Measurements from ENCODE around the gene RNF141. TPM values are rescaled to one million over a fixed set of nuclear protein-coding genes. Genes with fewer than 3 reads are reported as not detected.

RNF141 gene
- total RNA-seq, 2 donors from 2014 or later: 20.2 to 23.1 TPM

GRCh38 chr11:10558288-10558687 is 17.3 kb upstream of the RNF141 start:
- no peak for TF ChIP-seq POLR2A (IDR thresholded peaks at IDR 0.05)
- TF ChIP-seq CTCF (IDR thresholded peaks at IDR 0.05): no peak
- H3K27ac ChIP-seq: no peak overlapping the region
- no peaks in the 10 kb centered on the region for H3K27me3 ChIP-seq
- DNase-seq (no peak), ATAC-seq (no peak)
- WGBS, 2 donors: 71 to 76% methylated on average over 3 of the region's 3 CpGs
- H3K4me1 ChIP-seq: no peaks in the 10 kb centered on the region
- intact Hi-C loops (cut with DNase I): no loop called here
- H3K36me3 ChIP-seq (replicated peaks in 1 of 2; ENCODE audit: insufficient read depth in 1 of 2, low read depth in 2 of 2): no peaks in the 10 kb centered on the region
- H3K9me3 ChIP-seq: no peaks in the 10 kb centered on the region
- H3K4me3 ChIP-seq: no peak overlapping the region

- Histone ChIP-seq H3K9me3 (no peaks in the 10 kb centered on the region), H3K27me3 (no peaks in the 10 kb centered on the region), H3K27ac (no peak overlapping the region), H3K4me1 (no peaks in the 10 kb centered on the region), H3K4me3 (no peak overlapping the region), H3K36me3 (replicated peaks in 1 of 2; ENCODE audit: insufficient read depth in 1 of 2, low read depth in 2 of 2) (no peaks in the 10 kb centered on the region)
- WGBS, 2 donors: 29 to 57% methylated on average over 1 of the region's 1 CpG
- DNase-seq (no peak), ATAC-seq (no peak)
- intact Hi-C loops (cut with DNase I): no loop called here
- TF ChIP-seq POLR2A (IDR thresholded peaks at IDR 0.05): no peak
- TF ChIP-seq CTCF (IDR thresholded peaks at IDR 0.05): no peak
These were observed 15.6 kb upstream of the RNF141 start for GRCh38 chr11:10556590-10556989.

- intact Hi-C loops (cut with DNase I): no loop called here
- H3K9me3 ChIP-seq: no peaks in the 10 kb centered on the region
- no peak for DNase-seq
- WGBS, 2 donors: 87 to 93% methylated on average over 3 of the region's 3 CpGs
- H3K27me3 ChIP-seq: no peaks in the 10 kb centered on the region
- no peaks in the 10 kb centered on the region for H3K4me1 ChIP-seq
- TF ChIP-seq CTCF (IDR thresholded peaks at IDR 0.05): no peak
- no peak for TF ChIP-seq POLR2A (IDR thresholded peaks at IDR 0.05)
- ATAC-seq: no peak
- H3K36me3 ChIP-seq (replicated peaks in 1 of 2; ENCODE audit: insufficient read depth in 1 of 2, low read depth in 2 of 2): no peaks in the 10 kb centered on the region
- H3K27ac ChIP-seq: no peak overlapping the region
- H3K4me3 ChIP-seq: no peak overlapping the region
These were observed 10.9 kb upstream of the RNF141 start for GRCh38 chr11:10551845-10552352.

GRCh38 chr11:10551290-10551592 is 10.3 kb upstream of the RNF141 start:
- no peak overlapping the region for H3K27ac ChIP-seq
- no peaks in the 10 kb centered on the region for H3K27me3 ChIP-seq
- ATAC-seq: no peak
- 66 to 83% methylated on average over 4 of the region's 4 CpGs for WGBS, 2 donors
- no peaks in the 10 kb centered on the region for H3K9me3 ChIP-seq
- intact Hi-C loops (cut with DNase I): no loop called here
- TF ChIP-seq POLR2A (IDR thresholded peaks at IDR 0.05) (no peak), CTCF (IDR thresholded peaks at IDR 0.05) (no peak)
- H3K4me1 ChIP-seq: no peaks in the 10 kb centered on the region
- DNase-seq: no peak
- no peak overlapping the region for H3K4me3 ChIP-seq
- H3K36me3 ChIP-seq (replicated peaks in 1 of 2; ENCODE audit: insufficient read depth in 1 of 2, low read depth in 2 of 2): no peaks in the 10 kb centered on the region

GRCh38 chr11:10550503-10551289 is 9.7 kb upstream of the RNF141 start:
- H3K27ac ChIP-seq: no peak overlapping the region
- H3K9me3 ChIP-seq: no peaks in the 10 kb centered on the region
- TF ChIP-seq CTCF (IDR thresholded peaks at IDR 0.05): no peak
- no peak for TF ChIP-seq POLR2A (IDR thresholded peaks at IDR 0.05)
- no peaks in the 10 kb centered on the region for H3K4me1 ChIP-seq
- ATAC-seq: no peak
- 74 to 81% methylated on average over 3 of the region's 3 CpGs for WGBS, 2 donors
- H3K4me3 ChIP-seq: no peak overlapping the region
- no peaks in the 10 kb centered on the region for H3K27me3 ChIP-seq
- intact Hi-C loops (cut with DNase I): no loop called here
- DNase-seq: no peak
- H3K36me3 ChIP-seq (replicated peaks in 1 of 2; ENCODE audit: insufficient read depth in 1 of 2, low read depth in 2 of 2): no peaks in the 10 kb centered on the region
